WTC11 (cell line): ENCODE data around the gene RIN3. TPM values are rescaled to one million over a fixed set of nuclear protein-coding genes. Genes with fewer than 3 reads are reported as not detected.

ENCODE experiments used
- ATAC-seq: fragments of 200-7000 bp; cut with Tn5 transposase; 2 replicates; pipeline ENCODE4 v1.10.0; 2021; ENCODE audit warnings: mild to moderate bottlenecking, moderate library complexity
- CTCF ChIA-PET: fragments of 300-600 bp; sonication (Branson Sonifier 250); formaldehyde crosslinking; loops from one replicate; lab custom pipeline; 2021; ENCODE audit warnings: antibody characterized with exemption; lab: Charles Lee
- POLR2A ChIA-PET: fragments of 350-600 bp; sonication (Branson Sonifier 250); formaldehyde crosslinking; loops from one replicate; lab custom pipeline; 2021; ENCODE audit warnings: antibody characterized with exemption; lab: Charles Lee
- DNase-seq: peaks from one replicate; pipeline ENCODE4 v3.0.0; 2021; ENCODE audit warnings: low spot score
- H3K27ac Mint-ChIP-seq: 2 replicates; pipeline ENCODE4 v1.8.0; 2021; ENCODE audit warnings: mixed read lengths
- H3K27me3 Mint-ChIP-seq: 2 replicates; pipeline ENCODE4 v1.8.0; 2021; ENCODE audit warnings: low read depth, mild to moderate bottlenecking, moderate library complexity, mixed read lengths
- H3K36me3 Mint-ChIP-seq: 2 replicates; pipeline ENCODE4 v1.8.0; 2021; ENCODE audit warnings: mixed read lengths
- H3K4me1 Mint-ChIP-seq: 2 replicates; pipeline ENCODE4 v1.8.0; 2022; ENCODE audit warnings: mixed read lengths
- H3K4me3 Mint-ChIP-seq: 2 replicates; pipeline ENCODE4 v1.8.0; 2021; ENCODE audit warnings: mild to moderate bottlenecking, moderate library complexity, mixed read lengths
- H3K9me3 Mint-ChIP-seq: 2 replicates; pipeline ENCODE4 v1.8.0; 2021; ENCODE audit warnings: mixed read lengths
- ATF1 ChIP-seq: sonication (generic); formaldehyde crosslinking; IDR thresholded peaks from 2 replicates; pipeline ENCODE4 v1.8.1; 2023; ENCODE audit warnings: mild to moderate bottlenecking, moderate library complexity, missing genetic modification reagents
- FOXK1 ChIP-seq: sonication (generic); formaldehyde crosslinking; IDR thresholded peaks from 2 replicates; pipeline ENCODE4 v1.8.0; 2022; ENCODE audit warnings: mild to moderate bottlenecking, moderate library complexity, missing genetic modification reagents
- GRHL2 ChIP-seq: fragments of 250-450 bp; sonication (Bioruptor Pico); IDR thresholded peaks from 2 replicates; pipeline ENCODE4 v1.8.0; 2022; ENCODE audit warnings: mild to moderate bottlenecking, moderate library complexity; ENCODE audit not compliant: insufficient replicate concordance, severe bottlenecking
- PRRX2 ChIP-seq: fragments of 250-450 bp; sonication (Bioruptor Pico); IDR thresholded peaks from 2 replicates; pipeline ENCODE4 v1.8.0; 2021; ENCODE audit warnings: mild to moderate bottlenecking
- SOX15 ChIP-seq: fragments of 250-450 bp; sonication (Bioruptor Pico); IDR thresholded peaks from 2 replicates; pipeline ENCODE4 v1.9.0; 2021; ENCODE audit warnings: mild to moderate bottlenecking
- SP1 ChIP-seq: sonication (generic); formaldehyde crosslinking; conservative IDR thresholded peaks from 2 replicates; pipeline ENCODE4 v1.8.1; 2022; ENCODE audit warnings: missing genetic modification reagents
- ZNF219 ChIP-seq: sonication (generic); formaldehyde crosslinking; IDR thresholded peaks from 2 replicates; pipeline ENCODE4 v1.8.0; 2023; ENCODE audit warnings: missing genetic modification reagents, mild to moderate bottlenecking, borderline replicate concordance
- ZNF232 ChIP-seq: sonication (generic); formaldehyde crosslinking; IDR thresholded peaks from 2 replicates; pipeline ENCODE4 v1.8.0; 2022; ENCODE audit warnings: mild to moderate bottlenecking, missing genetic modification reagents
- ZNF423 ChIP-seq: fragments of 250-450 bp; sonication (Bioruptor Pico); IDR thresholded peaks from 2 replicates; pipeline ENCODE4 v2.1.2; 2022; ENCODE audit warnings: mild to moderate bottlenecking, moderate library complexity
- total RNA-seq: library from RNA; stranded (reverse); gene quantifications from 3 replicates; pipeline ENCODE4 v1.2.3, GENCODE V29; 2021
- TF ChIP-seq, protein P1 (sequence below): sonication (generic); formaldehyde crosslinking; IDR thresholded peaks from 2 replicates; pipeline ENCODE4 v1.8.0; 2023; ENCODE audit warnings: mild to moderate bottlenecking, missing genetic modification reagents
- TF ChIP-seq, protein P2 (sequence below): sonication (generic); formaldehyde crosslinking; IDR thresholded peaks from 2 replicates; pipeline ENCODE4 v1.8.1; 2022; ENCODE audit warnings: missing genetic modification reagents, borderline replicate concordance
- TF ChIP-seq, protein P3 (sequence below): sonication (generic); formaldehyde crosslinking; IDR thresholded peaks from 2 replicates; pipeline ENCODE4 v1.8.1; 2022; ENCODE audit warnings: low read depth, missing genetic modification reagents, borderline replicate concordance
- TF ChIP-seq, protein P4 (sequence below): sonication (generic); formaldehyde crosslinking; IDR thresholded peaks from 2 replicates; pipeline ENCODE4 v1.8.1; 2023; ENCODE audit warnings: mild to moderate bottlenecking, missing genetic modification reagents
- TF ChIP-seq, protein P5 (sequence below): fragments of 250-450 bp; sonication (Bioruptor Pico); IDR thresholded peaks from 2 replicates; pipeline ENCODE4 v1.8.0; 2021; ENCODE audit warnings: mild to moderate bottlenecking
- TF ChIP-seq, protein P6 (sequence below): sonication (generic); formaldehyde crosslinking; IDR thresholded peaks from 2 replicates; pipeline ENCODE4 v1.8.1; 2023; ENCODE audit warnings: mild to moderate bottlenecking, missing genetic modification reagents, moderate library complexity
- TF ChIP-seq, protein P7 (sequence below): sonication (generic); formaldehyde crosslinking; IDR thresholded peaks from 2 replicates; pipeline ENCODE4 v1.8.0; 2022; ENCODE audit warnings: missing genetic modification reagents

RIN3 gene
- total RNA-seq, 1 experiment from 2014 or later, result 3.3 TPM

DNA sequence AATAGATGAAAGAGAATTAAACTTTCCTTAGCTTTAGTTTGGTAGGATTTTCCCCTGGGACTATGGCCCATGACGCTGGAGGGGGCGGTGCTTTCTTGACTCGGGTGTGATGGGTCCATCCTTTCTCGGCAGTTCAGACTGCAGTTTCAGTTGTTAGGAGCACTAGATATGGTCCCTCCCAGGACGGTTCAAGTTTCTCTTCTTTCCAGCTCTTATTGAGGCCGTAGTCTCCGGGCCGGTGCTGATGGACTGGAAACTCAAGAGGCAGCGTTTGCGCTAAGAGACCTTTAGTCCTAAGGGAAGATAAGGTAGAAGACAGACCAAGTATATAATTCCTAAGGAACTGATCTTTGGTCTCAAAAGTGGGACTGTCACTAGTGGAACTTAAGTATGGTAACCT lies 111.2 kb downstream of the RIN3 start:
- ChIA-PET CTCF (no interaction called here), POLR2A (no interaction called here)
- peaks cover 38% of the 10 kb centered on the region for H3K36me3 Mint-ChIP-seq
- peaks cover 20% of the 10 kb centered on the region for H3K4me1 Mint-ChIP-seq
- H3K9me3 Mint-ChIP-seq, result peaks cover 54% of the 10 kb centered on the region
- peaks cover 13% of the 10 kb centered on the region for H3K27me3 Mint-ChIP-seq
- ATAC-seq (no peak), DNase-seq (no peak)
- H3K4me3 Mint-ChIP-seq, result no peak overlapping the region
- no peak for TF ChIP-seq PRRX2 (CRISPR knock-in tag)
- TF ChIP-seq, protein P1, sequence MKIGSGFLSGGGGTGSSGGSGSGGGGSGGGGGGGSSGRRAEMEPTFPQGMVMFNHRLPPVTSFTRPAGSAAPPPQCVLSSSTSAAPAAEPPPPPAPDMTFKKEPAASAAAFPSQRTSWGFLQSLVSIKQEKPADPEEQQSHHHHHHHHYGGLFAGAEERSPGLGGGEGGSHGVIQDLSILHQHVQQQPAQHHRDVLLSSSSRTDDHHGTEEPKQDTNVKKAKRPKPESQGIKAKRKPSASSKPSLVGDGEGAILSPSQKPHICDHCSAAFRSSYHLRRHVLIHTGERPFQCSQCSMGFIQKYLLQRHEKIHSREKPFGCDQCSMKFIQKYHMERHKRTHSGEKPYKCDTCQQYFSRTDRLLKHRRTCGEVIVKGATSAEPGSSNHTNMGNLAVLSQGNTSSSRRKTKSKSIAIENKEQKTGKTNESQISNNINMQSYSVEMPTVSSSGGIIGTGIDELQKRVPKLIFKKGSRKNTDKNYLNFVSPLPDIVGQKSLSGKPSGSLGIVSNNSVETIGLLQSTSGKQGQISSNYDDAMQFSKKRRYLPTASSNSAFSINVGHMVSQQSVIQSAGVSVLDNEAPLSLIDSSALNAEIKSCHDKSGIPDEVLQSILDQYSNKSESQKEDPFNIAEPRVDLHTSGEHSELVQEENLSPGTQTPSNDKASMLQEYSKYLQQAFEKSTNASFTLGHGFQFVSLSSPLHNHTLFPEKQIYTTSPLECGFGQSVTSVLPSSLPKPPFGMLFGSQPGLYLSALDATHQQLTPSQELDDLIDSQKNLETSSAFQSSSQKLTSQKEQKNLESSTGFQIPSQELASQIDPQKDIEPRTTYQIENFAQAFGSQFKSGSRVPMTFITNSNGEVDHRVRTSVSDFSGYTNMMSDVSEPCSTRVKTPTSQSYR (CRISPR knock-in tag), result no peak
- TF ChIP-seq, protein P2, sequence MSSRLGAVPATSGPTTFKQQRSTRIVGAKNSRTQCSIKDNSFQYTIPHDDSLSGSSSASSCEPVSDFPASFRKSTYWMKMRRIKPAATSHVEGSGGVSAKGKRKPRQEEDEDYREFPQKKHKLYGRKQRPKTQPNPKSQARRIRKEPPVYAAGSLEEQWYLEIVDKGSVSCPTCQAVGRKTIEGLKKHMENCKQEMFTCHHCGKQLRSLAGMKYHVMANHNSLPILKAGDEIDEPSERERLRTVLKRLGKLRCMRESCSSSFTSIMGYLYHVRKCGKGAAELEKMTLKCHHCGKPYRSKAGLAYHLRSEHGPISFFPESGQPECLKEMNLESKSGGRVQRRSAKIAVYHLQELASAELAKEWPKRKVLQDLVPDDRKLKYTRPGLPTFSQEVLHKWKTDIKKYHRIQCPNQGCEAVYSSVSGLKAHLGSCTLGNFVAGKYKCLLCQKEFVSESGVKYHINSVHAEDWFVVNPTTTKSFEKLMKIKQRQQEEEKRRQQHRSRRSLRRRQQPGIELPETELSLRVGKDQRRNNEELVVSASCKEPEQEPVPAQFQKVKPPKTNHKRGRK (CRISPR knock-in tag), result no peak
- TF ChIP-seq, protein P3, sequence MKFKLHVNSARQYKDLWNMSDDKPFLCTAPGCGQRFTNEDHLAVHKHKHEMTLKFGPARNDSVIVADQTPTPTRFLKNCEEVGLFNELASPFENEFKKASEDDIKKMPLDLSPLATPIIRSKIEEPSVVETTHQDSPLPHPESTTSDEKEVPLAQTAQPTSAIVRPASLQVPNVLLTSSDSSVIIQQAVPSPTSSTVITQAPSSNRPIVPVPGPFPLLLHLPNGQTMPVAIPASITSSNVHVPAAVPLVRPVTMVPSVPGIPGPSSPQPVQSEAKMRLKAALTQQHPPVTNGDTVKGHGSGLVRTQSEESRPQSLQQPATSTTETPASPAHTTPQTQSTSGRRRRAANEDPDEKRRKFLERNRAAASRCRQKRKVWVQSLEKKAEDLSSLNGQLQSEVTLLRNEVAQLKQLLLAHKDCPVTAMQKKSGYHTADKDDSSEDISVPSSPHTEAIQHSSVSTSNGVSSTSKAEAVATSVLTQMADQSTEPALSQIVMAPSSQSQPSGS, result no peak
- no peak for TF ChIP-seq ZNF423
- TF ChIP-seq, protein P4, sequence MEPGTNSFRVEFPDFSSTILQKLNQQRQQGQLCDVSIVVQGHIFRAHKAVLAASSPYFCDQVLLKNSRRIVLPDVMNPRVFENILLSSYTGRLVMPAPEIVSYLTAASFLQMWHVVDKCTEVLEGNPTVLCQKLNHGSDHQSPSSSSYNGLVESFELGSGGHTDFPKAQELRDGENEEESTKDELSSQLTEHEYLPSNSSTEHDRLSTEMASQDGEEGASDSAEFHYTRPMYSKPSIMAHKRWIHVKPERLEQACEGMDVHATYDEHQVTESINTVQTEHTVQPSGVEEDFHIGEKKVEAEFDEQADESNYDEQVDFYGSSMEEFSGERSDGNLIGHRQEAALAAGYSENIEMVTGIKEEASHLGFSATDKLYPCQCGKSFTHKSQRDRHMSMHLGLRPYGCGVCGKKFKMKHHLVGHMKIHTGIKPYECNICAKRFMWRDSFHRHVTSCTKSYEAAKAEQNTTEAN, result no peak
- no peak for TF ChIP-seq ZNF232
- no peak for TF ChIP-seq GRHL2 (CRISPR knock-in tag)
- TF ChIP-seq ZNF219 (CRISPR knock-in tag), result no peak
- no peak for TF ChIP-seq SP1 (CRISPR knock-in tag)
- no peak overlapping the region for H3K27ac Mint-ChIP-seq

DNA sequence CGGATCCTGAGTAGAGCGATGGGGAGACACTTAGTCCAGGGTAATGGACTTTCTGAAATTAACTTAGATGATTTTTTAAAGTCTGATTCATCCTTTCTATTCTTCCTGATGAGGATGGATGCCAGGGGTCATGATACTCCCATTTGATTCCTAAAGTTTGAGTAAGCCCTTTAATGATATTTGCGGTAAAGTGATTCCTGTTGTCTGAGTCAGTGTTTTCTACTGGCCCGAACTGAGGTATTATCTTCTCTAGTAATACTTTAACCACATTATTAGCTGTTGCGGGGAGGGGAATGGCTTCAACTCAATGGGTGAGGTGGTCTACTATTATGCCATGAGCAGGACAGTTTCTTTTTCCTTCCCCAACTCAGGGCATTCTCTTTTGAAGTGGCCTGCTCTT lies 111.6 kb downstream of the RIN3 start:
- TF ChIP-seq, protein P5, sequence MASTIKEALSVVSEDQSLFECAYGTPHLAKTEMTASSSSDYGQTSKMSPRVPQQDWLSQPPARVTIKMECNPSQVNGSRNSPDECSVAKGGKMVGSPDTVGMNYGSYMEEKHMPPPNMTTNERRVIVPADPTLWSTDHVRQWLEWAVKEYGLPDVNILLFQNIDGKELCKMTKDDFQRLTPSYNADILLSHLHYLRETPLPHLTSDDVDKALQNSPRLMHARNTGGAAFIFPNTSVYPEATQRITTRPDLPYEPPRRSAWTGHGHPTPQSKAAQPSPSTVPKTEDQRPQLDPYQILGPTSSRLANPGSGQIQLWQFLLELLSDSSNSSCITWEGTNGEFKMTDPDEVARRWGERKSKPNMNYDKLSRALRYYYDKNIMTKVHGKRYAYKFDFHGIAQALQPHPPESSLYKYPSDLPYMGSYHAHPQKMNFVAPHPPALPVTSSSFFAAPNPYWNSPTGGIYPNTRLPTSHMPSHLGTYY (CRISPR knock-in tag), result no peak
- TF ChIP-seq SOX15 (CRISPR knock-in tag) (no peak), ATF1 (CRISPR knock-in tag) (no peak), FOXK1 (CRISPR knock-in tag) (no peak)
- TF ChIP-seq, protein P6, sequence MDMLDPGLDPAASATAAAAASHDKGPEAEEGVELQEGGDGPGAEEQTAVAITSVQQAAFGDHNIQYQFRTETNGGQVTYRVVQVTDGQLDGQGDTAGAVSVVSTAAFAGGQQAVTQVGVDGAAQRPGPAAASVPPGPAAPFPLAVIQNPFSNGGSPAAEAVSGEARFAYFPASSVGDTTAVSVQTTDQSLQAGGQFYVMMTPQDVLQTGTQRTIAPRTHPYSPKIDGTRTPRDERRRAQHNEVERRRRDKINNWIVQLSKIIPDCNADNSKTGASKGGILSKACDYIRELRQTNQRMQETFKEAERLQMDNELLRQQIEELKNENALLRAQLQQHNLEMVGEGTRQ (CRISPR knock-in tag), result no peak
- TF ChIP-seq, protein P7, sequence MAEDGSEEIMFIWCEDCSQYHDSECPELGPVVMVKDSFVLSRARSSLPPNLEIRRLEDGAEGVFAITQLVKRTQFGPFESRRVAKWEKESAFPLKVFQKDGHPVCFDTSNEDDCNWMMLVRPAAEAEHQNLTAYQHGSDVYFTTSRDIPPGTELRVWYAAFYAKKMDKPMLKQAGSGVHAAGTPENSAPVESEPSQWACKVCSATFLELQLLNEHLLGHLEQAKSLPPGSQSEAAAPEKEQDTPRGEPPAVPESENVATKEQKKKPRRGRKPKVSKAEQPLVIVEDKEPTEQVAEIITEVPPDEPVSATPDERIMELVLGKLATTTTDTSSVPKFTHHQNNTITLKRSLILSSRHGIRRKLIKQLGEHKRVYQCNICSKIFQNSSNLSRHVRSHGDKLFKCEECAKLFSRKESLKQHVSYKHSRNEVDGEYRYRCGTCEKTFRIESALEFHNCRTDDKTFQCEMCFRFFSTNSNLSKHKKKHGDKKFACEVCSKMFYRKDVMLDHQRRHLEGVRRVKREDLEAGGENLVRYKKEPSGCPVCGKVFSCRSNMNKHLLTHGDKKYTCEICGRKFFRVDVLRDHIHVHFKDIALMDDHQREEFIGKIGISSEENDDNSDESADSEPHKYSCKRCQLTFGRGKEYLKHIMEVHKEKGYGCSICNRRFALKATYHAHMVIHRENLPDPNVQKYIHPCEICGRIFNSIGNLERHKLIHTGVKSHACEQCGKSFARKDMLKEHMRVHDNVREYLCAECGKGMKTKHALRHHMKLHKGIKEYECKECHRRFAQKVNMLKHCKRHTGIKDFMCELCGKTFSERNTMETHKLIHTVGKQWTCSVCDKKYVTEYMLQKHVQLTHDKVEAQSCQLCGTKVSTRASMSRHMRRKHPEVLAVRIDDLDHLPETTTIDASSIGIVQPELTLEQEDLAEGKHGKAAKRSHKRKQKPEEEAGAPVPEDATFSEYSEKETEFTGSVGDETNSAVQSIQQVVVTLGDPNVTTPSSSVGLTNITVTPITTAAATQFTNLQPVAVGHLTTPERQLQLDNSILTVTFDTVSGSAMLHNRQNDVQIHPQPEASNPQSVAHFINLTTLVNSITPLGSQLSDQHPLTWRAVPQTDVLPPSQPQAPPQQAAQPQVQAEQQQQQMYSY (CRISPR knock-in tag), result no peak
- TF ChIP-seq, protein P4, result no peak
- TF ChIP-seq, all 79 proteins: peak for 0
- Mint-ChIP-seq H3K4me3 (no peak overlapping the region), H3K27me3 (peaks cover 13% of the 10 kb centered on the region), H3K4me1 (peaks cover 20% of the 10 kb centered on the region), H3K27ac (no peak overlapping the region), H3K36me3 (peaks cover 37% of the 10 kb centered on the region), H3K9me3 (peaks cover 53% of the 10 kb centered on the region)
- CTCF ChIA-PET, result no interaction called here
- ATAC-seq (no peak), DNase-seq (no peak)
- POLR2A ChIA-PET, result no interaction called here
